Astrocyte (in vitro differentiated cells and primary cell): ENCODE data around the gene TFAP2A. TPM values are rescaled to one million over a fixed set of nuclear protein-coding genes. Genes with fewer than 3 reads are reported as not detected.
A peak's percentile ranks its signal among the peaks of the same experiment; 100 is the strongest.

Experiments
- DNase-seq: peaks from one replicate; pipeline ENCODE4 v3.0.0-alpha.2; 2010; ENCODE audit warnings: low read depth
- FAIRE-seq: peaks from 2 replicates; lab custom pipeline; 2011; peaks lifted over from hg19 to GRCh38; lab: Jason Lieb, UNC
- H2AFZ ChIP-seq: 2 replicates; pipeline ENCODE4 v1.6.0; 2012; ENCODE audit warnings: low read depth, low read length, inconsistent platforms
- H3K27ac ChIP-seq: 2 replicates; pipeline ENCODE4 v1.5.1; 2011; ENCODE audit warnings: low read depth, low read length, inconsistent platforms
- H3K27me3 ChIP-seq: 2 replicates; pipeline ENCODE4 v1.6.0; 2011; ENCODE audit warnings: low read length, inconsistent platforms; ENCODE audit not compliant: insufficient read depth
- H3K36me3 ChIP-seq: 2 replicates; pipeline ENCODE4 v1.5.1; 2011; ENCODE audit warnings: low read length, inconsistent platforms; ENCODE audit not compliant: insufficient read depth
- H3K4me1 ChIP-seq: 2 replicates; pipeline ENCODE4 v1.5.1; 2011; ENCODE audit warnings: low read length, inconsistent platforms; ENCODE audit not compliant: insufficient read depth
- H3K4me2 ChIP-seq: 2 replicates; pipeline ENCODE4 v1.6.0; 2012; ENCODE audit warnings: low read length, inconsistent platforms
- H3K4me3 ChIP-seq: 2 replicates; pipeline ENCODE4 v1.5.1; 2011; ENCODE audit warnings: low read depth, mild to moderate bottlenecking, low read length, inconsistent platforms; ENCODE audit not compliant: insufficient read depth
- H3K79me2 ChIP-seq: 2 replicates; pipeline ENCODE4 v1.6.0; 2012; ENCODE audit warnings: mild to moderate bottlenecking, low read length, inconsistent platforms; ENCODE audit not compliant: insufficient read depth
- H3K9ac ChIP-seq: 2 replicates; pipeline ENCODE4 v1.6.0; 2012; ENCODE audit warnings: mild to moderate bottlenecking, low read length, inconsistent platforms
- H3K9me3 ChIP-seq: 2 replicates; pipeline ENCODE4 v1.5.1; 2012; ENCODE audit warnings: low read depth, mild to moderate bottlenecking, low read length, inconsistent platforms; ENCODE audit not compliant: insufficient read depth
- H4K20me1 ChIP-seq: 2 replicates; pipeline ENCODE4 v1.6.0; 2012; ENCODE audit warnings: low read length, inconsistent platforms; ENCODE audit not compliant: insufficient read depth
- H3K27ac Mint-ChIP-seq: one replicate; pipeline ENCODE4 v1.8.0; 2021; ENCODE audit warnings: mild to moderate bottlenecking, mixed read lengths; ENCODE audit not compliant: unreplicated experiment
- H3K27me3 Mint-ChIP-seq: one replicate; pipeline ENCODE4 v1.8.0; 2021; ENCODE audit warnings: low read depth, mixed read lengths; ENCODE audit not compliant: unreplicated experiment
- H3K36me3 Mint-ChIP-seq: one replicate; pipeline ENCODE4 v1.8.0; 2021; ENCODE audit warnings: low read depth, mixed read lengths; ENCODE audit not compliant: unreplicated experiment
- H3K4me1 Mint-ChIP-seq: one replicate; pipeline ENCODE4 v1.8.0; 2021; ENCODE audit warnings: low read depth, mixed read lengths; ENCODE audit not compliant: unreplicated experiment
- H3K4me3 Mint-ChIP-seq: one replicate; pipeline ENCODE4 v1.8.0; 2021; ENCODE audit warnings: mild to moderate bottlenecking, moderate library complexity, mixed read lengths; ENCODE audit not compliant: unreplicated experiment
- H3K9me3 Mint-ChIP-seq: one replicate; pipeline ENCODE4 v1.8.0; 2021; ENCODE audit warnings: mild to moderate bottlenecking, mixed read lengths; ENCODE audit not compliant: unreplicated experiment
- EZH2 ChIP-seq: IDR thresholded peaks from 2 replicates; pipeline ENCODE4 v1.6.1; 2012; ENCODE audit warnings: mild to moderate bottlenecking, low read length, inconsistent platforms; ENCODE audit not compliant: insufficient read depth
- total RNA-seq: library from RNA; stranded (reverse); gene quantifications from 2 replicates; pipeline ENCODE4 v1.2.1, GENCODE V29; 2021
- TF ChIP-seq, protein P1 (sequence below): IDR thresholded peaks from 2 replicates; pipeline ENCODE4 v1.5.1; 2011; ENCODE audit warnings: low read depth, mild to moderate bottlenecking, inconsistent platforms, low read length, moderate library complexity; ENCODE audit not compliant: insufficient read depth

The TFAP2A gene
- total RNA-seq, 1 donor from 2014 or later = 6.6 TPM

DNA sequence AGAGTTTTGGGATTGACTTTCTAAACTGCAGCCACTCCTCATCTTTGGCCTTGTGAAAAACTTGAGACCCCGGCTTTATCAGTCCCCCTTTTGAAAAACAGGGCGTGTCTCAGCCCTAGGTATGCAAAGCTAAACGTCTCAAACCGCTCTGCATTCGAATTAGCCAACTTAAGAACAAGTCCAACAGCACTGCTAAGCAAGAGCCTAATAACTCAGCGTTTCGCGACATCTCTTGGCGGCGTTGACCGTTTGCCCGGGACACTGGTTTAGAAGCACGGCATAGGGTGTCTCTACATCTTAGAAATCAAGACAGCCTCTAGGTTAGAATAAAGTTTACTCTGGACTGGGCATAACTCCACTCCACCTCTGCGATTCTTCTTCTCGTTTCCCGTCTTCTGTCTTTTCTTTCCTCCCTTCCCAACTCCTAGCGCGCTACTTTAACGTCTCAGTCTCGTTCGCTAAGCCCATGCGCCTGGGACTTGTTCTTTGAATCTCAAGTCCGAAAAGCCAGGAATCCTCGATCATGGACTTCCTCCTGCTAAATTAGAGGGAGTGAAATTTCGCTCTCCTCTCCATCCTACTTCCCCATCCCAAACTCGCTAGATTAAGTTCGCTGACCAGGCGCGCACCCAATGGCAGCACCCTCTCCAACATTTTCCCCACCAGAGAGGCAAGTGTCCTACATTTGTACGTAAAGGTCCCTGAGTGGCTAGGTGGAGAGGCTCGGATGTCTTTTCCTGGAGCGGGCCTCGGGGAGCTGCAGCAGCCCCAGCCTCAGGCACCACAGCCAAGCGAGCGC, 10.5 kb upstream of the TFAP2A start:
- DNase-seq = no peak
- H3K9me3 Mint-ChIP-seq = peaks cover 5% of the 10 kb centered on the region
- FAIRE-seq = no peak
- no peaks in the 10 kb centered on the region for H3K36me3 Mint-ChIP-seq
- H4K20me1 ChIP-seq = peaks cover 5% of the 10 kb centered on the region
- no peak overlapping the region for H3K27ac ChIP-seq
- peaks cover 4% of the 10 kb centered on the region for H3K9me3 ChIP-seq
- H3K27ac Mint-ChIP-seq = no peak overlapping the region
- H3K9ac ChIP-seq = peak overlapping the region; percentile 48
- TF ChIP-seq, protein P1, sequence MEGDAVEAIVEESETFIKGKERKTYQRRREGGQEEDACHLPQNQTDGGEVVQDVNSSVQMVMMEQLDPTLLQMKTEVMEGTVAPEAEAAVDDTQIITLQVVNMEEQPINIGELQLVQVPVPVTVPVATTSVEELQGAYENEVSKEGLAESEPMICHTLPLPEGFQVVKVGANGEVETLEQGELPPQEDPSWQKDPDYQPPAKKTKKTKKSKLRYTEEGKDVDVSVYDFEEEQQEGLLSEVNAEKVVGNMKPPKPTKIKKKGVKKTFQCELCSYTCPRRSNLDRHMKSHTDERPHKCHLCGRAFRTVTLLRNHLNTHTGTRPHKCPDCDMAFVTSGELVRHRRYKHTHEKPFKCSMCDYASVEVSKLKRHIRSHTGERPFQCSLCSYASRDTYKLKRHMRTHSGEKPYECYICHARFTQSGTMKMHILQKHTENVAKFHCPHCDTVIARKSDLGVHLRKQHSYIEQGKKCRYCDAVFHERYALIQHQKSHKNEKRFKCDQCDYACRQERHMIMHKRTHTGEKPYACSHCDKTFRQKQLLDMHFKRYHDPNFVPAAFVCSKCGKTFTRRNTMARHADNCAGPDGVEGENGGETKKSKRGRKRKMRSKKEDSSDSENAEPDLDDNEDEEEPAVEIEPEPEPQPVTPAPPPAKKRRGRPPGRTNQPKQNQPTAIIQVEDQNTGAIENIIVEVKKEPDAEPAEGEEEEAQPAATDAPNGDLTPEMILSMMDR = no peak
- TF ChIP-seq EZH2 = no peak
- peak overlapping the region; percentile 92 for H3K4me2 ChIP-seq
- H3K27me3 Mint-ChIP-seq = peaks cover 72% of the 10 kb centered on the region
- H3K36me3 ChIP-seq = no peaks in the 10 kb centered on the region
- peak overlapping the region; percentile 77 for H2AFZ ChIP-seq
- peaks cover 7% of the 10 kb centered on the region for H3K4me1 ChIP-seq
- no peaks in the 10 kb centered on the region for H3K79me2 ChIP-seq
- H3K4me1 Mint-ChIP-seq = peaks cover 4% of the 10 kb centered on the region
- H3K4me3 ChIP-seq = peak overlapping the region; percentile 67
- H3K4me3 Mint-ChIP-seq = peak overlapping the region; percentile 45
- H3K27me3 ChIP-seq = peaks cover 74% of the 10 kb centered on the region

DNA sequence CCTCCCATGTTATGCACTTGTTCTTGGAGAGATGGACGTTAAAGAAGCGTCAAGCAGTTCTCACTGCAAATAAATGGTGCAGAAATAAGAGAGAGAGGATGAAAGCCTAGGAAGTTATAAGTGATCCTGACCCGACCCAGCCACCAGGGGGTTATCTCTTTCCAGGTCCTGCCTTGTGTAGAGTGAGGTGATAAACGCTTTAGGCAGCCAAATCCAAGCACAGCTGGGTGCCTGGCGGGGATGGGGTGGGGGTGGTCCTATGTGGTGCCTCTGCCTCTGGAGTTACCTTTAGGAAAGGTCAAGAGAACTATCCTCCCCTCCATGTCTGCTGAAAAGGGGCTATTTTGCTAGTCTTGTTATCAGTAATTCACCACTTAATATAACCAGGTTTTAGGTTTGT, 9.2 kb upstream of the TFAP2A start:
- Histone ChIP-seq H3K9ac (no peak overlapping the region), H3K9me3 (peaks cover 4% of the 10 kb centered on the region), H3K4me1 (peaks cover 7% of the 10 kb centered on the region), H2AFZ (no peak overlapping the region), H3K4me2 (no peak overlapping the region), H3K79me2 (no peaks in the 10 kb centered on the region), H3K27ac (no peak overlapping the region), H3K36me3 (no peaks in the 10 kb centered on the region), H3K4me3 (no peak overlapping the region), H3K27me3 (peaks cover 86% of the 10 kb centered on the region), H4K20me1 (peaks cover 9% of the 10 kb centered on the region)
- Mint-ChIP-seq H3K36me3 (no peaks in the 10 kb centered on the region), H3K27me3 (peaks cover 82% of the 10 kb centered on the region), H3K9me3 (peaks cover 9% of the 10 kb centered on the region), H3K4me3 (no peak overlapping the region), H3K4me1 (peaks cover 6% of the 10 kb centered on the region), H3K27ac (no peak overlapping the region)
- TF ChIP-seq EZH2 = no peak
- TF ChIP-seq, protein P1 = peak; percentile 19
- FAIRE-seq (no peak), DNase-seq (no peak)

DNA sequence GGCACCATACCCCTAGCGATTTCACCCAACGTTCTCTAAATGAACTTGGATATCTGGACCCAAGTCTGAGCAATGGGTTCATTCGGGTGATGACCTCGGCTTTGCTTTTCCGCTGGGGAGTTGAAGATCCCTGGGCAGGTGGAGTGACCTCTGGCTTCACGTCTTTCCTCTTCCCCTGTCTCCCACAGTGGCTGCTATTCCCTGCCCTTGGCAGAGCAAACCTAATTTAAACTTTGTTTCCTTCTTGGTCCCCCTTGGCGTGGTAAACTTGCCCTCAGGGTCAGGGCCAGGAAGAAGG, 7.8 kb upstream of the TFAP2A start:
- H3K9me3 ChIP-seq = peaks cover 4% of the 10 kb centered on the region
- peaks cover 12% of the 10 kb centered on the region for H4K20me1 ChIP-seq
- H3K79me2 ChIP-seq = no peaks in the 10 kb centered on the region
- H3K36me3 ChIP-seq = no peaks in the 10 kb centered on the region
- no peak overlapping the region for H3K9ac ChIP-seq
- H3K27me3 Mint-ChIP-seq = peaks cover 87% of the 10 kb centered on the region
- H3K4me3 ChIP-seq = no peak overlapping the region
- H3K27me3 ChIP-seq = peaks cover 88% of the 10 kb centered on the region
- TF ChIP-seq, protein P1 = no peak
- no peak for TF ChIP-seq EZH2
- no peak overlapping the region for H3K4me3 Mint-ChIP-seq
- DNase-seq = no peak
- H3K27ac ChIP-seq = no peak overlapping the region
- peaks cover 13% of the 10 kb centered on the region for H3K9me3 Mint-ChIP-seq
- peak overlapping the region; percentile 58 for H3K27ac Mint-ChIP-seq
- peaks cover 6% of the 10 kb centered on the region for H3K4me1 Mint-ChIP-seq
- peaks cover 14% of the 10 kb centered on the region for H3K4me1 ChIP-seq
- no peak overlapping the region for H2AFZ ChIP-seq
- no peaks in the 10 kb centered on the region for H3K36me3 Mint-ChIP-seq
- no peak overlapping the region for H3K4me2 ChIP-seq
- FAIRE-seq = no peak
